Heart left ventricle (tissue), 16 donors: ENCODE data around the gene FOXN3. TPM values are rescaled to one million over a fixed set of nuclear protein-coding genes. Genes with fewer than 3 reads are reported as not detected.

Source experiments
- ATAC-seq, 4 donors: fragments of 200-7000 bp; cut with Tn5 transposase; one replicate each; pipeline ENCODE4 v1.9.1; 2020 to 2022; ENCODE audit warnings: moderate library complexity in 4 of 4, mild to moderate bottlenecking in 3 of 4, moderate number of reproducible peaks in 1 of 4
- DNase-seq, 5 donors: peaks; one replicate each; pipeline ENCODE4 v3.0.0-alpha.2; 2020
- H3K27ac ChIP-seq, 12 donors: fragments of 200-600 bp; sonication (generic) in 4 of 12; one replicate each; pipeline versions ENCODE4 v1.5.0 to v1.8.0; 2016 to 2022; ENCODE audit warnings: mild to moderate bottlenecking in 2 of 12
- H3K27me3 ChIP-seq, 9 donors: fragments of 200-600 bp; sonication (generic) in 2 of 9; one replicate each; pipeline versions ENCODE4 v1.5.1 to v1.8.0; 2016 to 2022; ENCODE audit warnings: mild to moderate bottlenecking in 3 of 9
- H3K36me3 ChIP-seq, 9 donors: fragments of 200-600 bp; sonication (generic) in 2 of 9; one replicate each; pipeline versions ENCODE4 v1.5.0 to v1.8.0; 2018 to 2022; ENCODE audit warnings: mild to moderate bottlenecking in 2 of 9
- H3K4me1 ChIP-seq, 12 donors: fragments of 200-600 bp; sonication (generic) in 4 of 12; one replicate each; pipeline versions ENCODE4 v1.5.0 to v1.8.0; 2016 to 2022; ENCODE audit warnings: mild to moderate bottlenecking in 3 of 12
- H3K4me3 ChIP-seq, 12 donors: fragments of 200-600 bp; sonication (generic) in 4 of 12; one replicate each; pipeline versions ENCODE4 v1.5.0 to v1.8.0; 2017 to 2022; ENCODE audit warnings: mild to moderate bottlenecking in 9 of 12, moderate library complexity in 4 of 12
- H3K9me3 ChIP-seq, 12 donors: fragments of 200-600 bp; sonication (generic) in 4 of 12; one replicate each; pipeline versions ENCODE4 v1.5.0 to v1.8.0; 2016 to 2022; ENCODE audit warnings: mild to moderate bottlenecking in 1 of 12
- CTCF ChIP-seq, 12 donors: fragments of 200-600 bp; sonication (generic) in 4 of 12; IDR thresholded peaks; one replicate each; pipeline versions ENCODE4 v1.5.0 to v1.8.0; 2018 to 2022; ENCODE audit warnings: antibody characterized with exemption in 12 of 12, mild to moderate bottlenecking in 5 of 12
- POLR2A ChIP-seq, 2 donors: fragments of 450-650 bp; IDR thresholded peaks; one replicate each; pipeline ENCODE4 v1.6.1; 2017; ENCODE audit warnings: antibody characterized with exemption in 2 of 2, mild to moderate bottlenecking in 2 of 2, moderate library complexity in 2 of 2
- WGBS, 4 donors: extraction: QIAGEN DNeasy Blood & Tissue Kit in 2 of 4; methylation state at CpG; one replicate each; pipeline versions ENCODE4 v1.1.5 to v1.1.7; 2013 to 2018; 5-methylcytosine and 5-hydroxymethylcytosine counted together
- intact Hi-C, 10 donors: fragments of 100-400 bp; cut with DNase I; formaldehyde crosslinking; loops; one replicate each; pipeline versions ENCODE4 v1.11.1 to v1.14.2; 2022
- polyA plus RNA-seq, 2 donors: library from polyadenylated mRNA; stranded (reverse); fragments of 200-250 nt; gene quantifications; one replicate each; pipeline ENCODE4 v1.2.3, GENCODE V29; 2013
- total RNA-seq, 9 donors: library from RNA; depleted of rRNA in 2 of 9; stranded (reverse); fragments of >200 nt in 2 of 9; fragmentation: NEBNext Ultra II Directional in 3 of 9; extraction: Animal tissue kit (Norgen Biotek cat#: 25700) in 3 of 9; gene quantifications; one replicate each; pipeline versions ENCODE4 v1.1.0 to v1.2.4, GENCODE V29; 2016 to 2023
- donor health status: ischemic (EF 13 %, LVEDD 7.1; RV severe dilation, severe dysfunction).
- donor health status: healthy with polysubstance abuse.
- donor health status: DM: no; HTN: yes; CAD: no.
- donor health status: DM: no; HTN: no; CAD: no.
- donor health status: ischemic (EF 25% LVEDD 6.9; RV normal size, moderate dysfunction).
- donor health status: ischemic (EF 25% LVEDD 5.7; RV mildly dilated, moderate dysfunction).
- donor health status: healthy.
- donor health status: DM: yes; HTN: yes; CAD: no.
- donor health status: ischemic (EF 35%, LVEDD 5.7; RV mildly dilated, moderate dysfunction).
- donor health status: nonischemic (EF 11% LVEDD 7.7; RV severe dilation, severe dysfunction).
- donor health status: DM: yes; HTN: yes; CAD: no.
- donor health status: PGD.
- donor health status: ischemic (EF 29% LVEDD 5.4; RV normal size, mild dysfunction).
- donor health status: nonischemic (EF 23%, LVEDD 6.1; RV moderate dilation, normal function).

The FOXN3 gene
- total and polyA plus RNA-seq, 11 donors, result 24.4 to 161 (median 111) TPM

DNA sequence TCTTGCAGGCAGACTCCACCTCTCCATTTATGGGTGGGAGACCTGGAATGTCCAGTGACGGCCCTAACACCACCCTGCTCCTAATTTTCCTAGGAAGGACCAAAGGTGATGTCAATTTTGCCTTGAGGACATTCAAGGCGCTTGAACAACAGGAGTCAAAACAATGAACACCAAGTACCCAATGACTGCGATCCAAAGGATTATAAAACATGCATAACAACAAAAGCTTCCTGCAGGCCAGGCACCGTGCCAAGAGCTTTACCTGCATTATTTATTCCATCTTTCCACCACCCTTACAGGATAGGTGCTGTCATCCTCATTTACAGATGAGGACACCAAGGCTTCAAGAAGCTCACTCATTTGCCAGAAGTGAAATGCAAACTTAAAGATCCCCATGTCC lies 15.2 kb upstream of the FOXN3 start:
- ATAC-seq, result no peak
- no peaks in the 10 kb centered on the region for H3K9me3 ChIP-seq
- peaks cover 8 to 49% (median 36%) of the 10 kb centered on the region in 12 donors for H3K4me1 ChIP-seq
- H3K36me3 ChIP-seq, result no peaks in the 10 kb centered on the region
- DNase-seq, result no peak
- intact Hi-C loops, result loop anchor here in 1 of 10 donors (5.0 kb wide), 1 partner anchor 330 kb away; no protein-coding TSS in a partner anchor
- 78 to 87% (median 81%) methylated on average over 4 of the region's 4 CpGs for WGBS, 4 donors
- H3K27ac ChIP-seq, result no peak overlapping the region
- no peak overlapping the region for H3K4me3 ChIP-seq
- no peaks in the 10 kb centered on the region for H3K27me3 ChIP-seq
- TF ChIP-seq CTCF (IDR thresholded peaks at IDR 0.05), result no peak
- no peak for TF ChIP-seq POLR2A (IDR thresholded peaks at IDR 0.05)

- Histone ChIP-seq H3K27ac (peak overlapping the region; percentile 28 to 93 (median 64)), H3K36me3 (no peaks in the 10 kb centered on the region), H3K4me3 (peak overlapping the region in 11 of 12 donors; percentile 2 to 54 (median 37)), H3K27me3 (no peaks in the 10 kb centered on the region), H3K4me1 (peaks cover 8 to 46% (median 36%) of the 10 kb centered on the region in 12 donors), H3K9me3 (peaks cover 0 to 2% (median 0%) of the 10 kb centered on the region in 12 donors)
- intact Hi-C loops, result loop anchor here in 1 of 10 donors (5.0 kb wide), 1 partner anchor 332 kb away; no protein-coding TSS in a partner anchor
- TF ChIP-seq CTCF (IDR thresholded peaks at IDR 0.05) (no peak), POLR2A (IDR thresholded peaks at IDR 0.05) (no peak)
- DNase-seq (no peak), ATAC-seq (peak in 3 of 4 donors; percentile 25 to 53 (median 38))
- 34 to 48% (median 36%) methylated on average over 9 of the region's 9 CpGs for WGBS, 4 donors
Observed at GRCh38 chr14:89430391-89431236, 13.6 kb upstream of the FOXN3 start.

DNA sequence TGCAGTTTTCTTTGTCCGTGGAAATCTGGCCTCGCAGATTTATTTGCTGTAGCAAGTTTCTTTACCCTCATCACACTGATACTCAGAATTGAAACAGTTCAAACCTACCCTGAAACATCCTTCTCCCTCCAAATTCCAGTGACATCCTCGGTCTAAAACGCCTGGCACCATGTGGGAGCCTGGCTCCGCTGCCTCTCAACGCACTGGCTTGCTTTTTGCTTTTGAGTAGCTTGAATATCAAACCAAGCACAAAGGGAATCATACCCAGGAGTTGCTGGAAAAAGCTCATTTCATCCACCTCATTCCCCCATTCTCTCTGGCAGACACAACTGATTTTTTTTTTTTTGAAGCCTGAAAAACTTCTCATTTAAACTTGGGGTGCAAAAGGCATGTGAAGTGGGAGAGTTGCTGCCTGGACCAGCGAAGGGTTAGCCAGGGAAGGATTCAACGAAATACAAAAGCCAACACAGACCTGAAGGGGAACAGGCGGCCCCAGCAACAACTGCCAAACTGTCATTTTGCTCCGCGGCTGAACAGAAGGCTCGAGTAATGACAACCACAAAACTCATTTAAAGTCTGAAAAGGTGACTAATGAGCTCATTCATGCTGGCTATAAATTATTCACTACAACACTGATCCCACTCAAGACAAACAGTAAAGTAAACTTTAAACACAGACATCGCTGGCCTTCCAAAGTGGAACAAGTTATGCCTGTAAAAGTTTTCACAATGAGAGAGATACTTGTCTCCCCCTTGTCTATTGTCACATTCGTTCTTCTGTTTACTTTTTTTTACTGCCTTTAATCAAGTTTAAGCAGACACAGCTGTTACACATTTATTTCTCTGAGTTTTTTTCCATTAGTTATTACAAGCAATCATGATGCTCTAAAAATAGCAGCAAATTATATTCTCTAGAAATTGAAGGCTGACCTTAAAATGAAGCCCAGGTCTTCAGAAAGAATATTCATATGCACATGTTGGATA lies 12.5 kb upstream of the FOXN3 start:
- peaks cover 0 to 2% (median 0%) of the 10 kb centered on the region in 12 donors for H3K9me3 ChIP-seq
- intact Hi-C loops, result loop anchor here in 5 of 10 donors (5.0 to 10.0 kb wide), 5 partner anchors 333 to 485 kb away; no protein-coding TSS in a partner anchor

More for the DNA sequence above, 12.5 kb upstream of the FOXN3 start:
- DNase-seq (no peak), ATAC-seq (peak in 2 of 4 donors; percentile 31 to 38)
- 41 to 46% (median 45%) methylated on average over 14 of the region's 14 CpGs for WGBS, 4 donors
- Histone ChIP-seq H3K27ac (peak overlapping the region; percentile 28 to 93 (median 64)), H3K27me3 (no peaks in the 10 kb centered on the region), H3K4me1 (peaks cover 8 to 45% (median 36%) of the 10 kb centered on the region in 12 donors), H3K4me3 (peak overlapping the region in 9 of 12 donors; percentile 26 to 54 (median 41)), H3K36me3 (no peaks in the 10 kb centered on the region)
- no peak for TF ChIP-seq POLR2A (IDR thresholded peaks at IDR 0.05)
- TF ChIP-seq CTCF (IDR thresholded peaks at IDR 0.05), result no peak
